ENCODE measurements around the gene EPAS1.

The EPAS1 gene

DNA sequence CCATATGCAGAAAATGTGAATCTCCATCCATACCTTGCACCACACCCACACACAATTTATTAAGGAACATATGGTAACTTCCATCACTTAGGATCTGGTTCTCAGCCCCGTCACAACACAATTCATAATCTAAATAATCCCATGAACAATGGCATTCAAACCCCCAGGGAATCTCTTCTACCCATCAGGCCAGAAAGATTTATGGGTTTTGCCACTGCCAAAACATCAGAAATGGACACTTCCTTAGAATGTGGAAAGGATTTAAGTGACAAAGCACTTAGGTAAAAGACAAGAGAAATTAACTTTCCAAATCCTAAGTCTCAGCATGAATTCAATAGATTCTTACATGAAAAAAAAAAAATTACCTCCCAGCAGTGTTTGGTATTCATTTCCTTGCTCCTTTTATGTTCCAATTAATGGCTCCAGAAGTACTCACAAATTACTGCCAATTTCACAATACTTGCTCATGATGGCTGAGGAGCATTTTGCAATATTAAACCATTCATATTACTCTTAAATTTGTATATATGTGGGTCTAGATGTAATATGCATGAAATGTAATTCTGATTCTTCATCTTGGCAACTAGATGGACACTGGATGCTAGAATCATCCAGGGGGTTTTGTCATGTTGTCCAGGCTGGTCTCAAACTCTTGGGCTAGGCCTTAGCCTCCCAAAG lies 125.6 kb downstream of the EPAS1 start:
- Histone ChIP-seq H3K27me3 (ENCODE audit: insufficient read depth, insufficient read length) (no peaks in the 10 kb centered on the region), H3K36me3 (ENCODE audit: insufficient read depth, insufficient read length, low read length) (no peaks in the 10 kb centered on the region), H3K4me1 (ENCODE audit: insufficient read depth, insufficient read length) (no peaks in the 10 kb centered on the region), H3K4me3 (ENCODE audit: insufficient read length, low read depth) (no peak overlapping the region), H3K9me3 (ENCODE audit: insufficient read depth, low read length) (peaks cover 15% of the 10 kb centered on the region; the same call in 1 of the 2 replicates), H3K9ac (ENCODE audit: insufficient read length, low read depth) (no peak overlapping the region)
- no peak for TF ChIP-seq ZNF274 (IDR thresholded peaks at IDR 0.05; ENCODE audit: low read depth, low read length)
- TF ChIP-seq YY1 (IDR thresholded peaks at IDR 0.05; ENCODE audit: insufficient read depth, insufficient read length): no peak
- no peak for TF ChIP-seq SUZ12 (IDR thresholded peaks at IDR 0.05; ENCODE audit: extremely low read depth, insufficient read depth, insufficient read length)
- no peak for DNase-seq (ENCODE audit: low read depth, low spot score)

DNA sequence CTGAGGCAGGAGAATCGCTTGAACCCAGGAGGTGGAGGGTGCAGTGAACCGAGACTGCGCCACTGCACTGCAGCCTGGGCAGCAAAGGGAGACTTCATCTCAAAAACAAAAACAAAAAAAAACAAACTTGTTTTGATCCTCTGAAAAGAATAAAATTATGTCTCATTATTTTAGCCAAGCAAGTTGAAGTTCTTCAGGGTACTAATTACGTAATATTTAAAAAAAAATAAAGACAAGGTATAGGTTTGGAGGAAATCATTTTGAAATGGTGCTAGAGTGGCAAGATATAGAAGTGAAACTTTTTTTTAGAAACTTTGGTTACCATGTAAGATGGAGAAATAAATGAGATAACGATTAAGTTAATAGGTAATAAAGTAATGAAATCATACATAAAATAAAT lies 127.7 kb downstream of the EPAS1 start:
- DNase-seq (ENCODE audit: low read depth, low spot score): no peak
- TF ChIP-seq YY1 (IDR thresholded peaks at IDR 0.05; ENCODE audit: insufficient read depth, insufficient read length) (no peak), ZNF274 (IDR thresholded peaks at IDR 0.05; ENCODE audit: low read depth, low read length) (no peak)
- Histone ChIP-seq H3K9ac (ENCODE audit: insufficient read length, low read depth) (no peak overlapping the region), H3K36me3 (ENCODE audit: insufficient read depth, insufficient read length, low read length) (no peaks in the 10 kb centered on the region), H3K4me3 (ENCODE audit: insufficient read length, low read depth) (no peak overlapping the region), H3K9me3 (ENCODE audit: insufficient read depth, low read length) (no peaks in the 10 kb centered on the region), H3K27me3 (ENCODE audit: insufficient read depth, insufficient read length) (no peaks in the 10 kb centered on the region), H3K4me1 (ENCODE audit: insufficient read depth, insufficient read length) (no peaks in the 10 kb centered on the region)

GRCh38 chr2:46428911-46429436 lies 131.8 kb downstream of the EPAS1 start:
- Histone ChIP-seq H3K36me3 (ENCODE audit: insufficient read depth, insufficient read length, low read length) (no peaks in the 10 kb centered on the region), H3K4me1 (ENCODE audit: insufficient read depth, insufficient read length) (no peaks in the 10 kb centered on the region), H3K4me3 (ENCODE audit: insufficient read length, low read depth) (no peak overlapping the region), H3K9me3 (ENCODE audit: insufficient read depth, low read length) (no peaks in the 10 kb centered on the region), H3K9ac (ENCODE audit: insufficient read length, low read depth) (no peak overlapping the region), H3K27me3 (ENCODE audit: insufficient read depth, insufficient read length) (no peaks in the 10 kb centered on the region)
- TF ChIP-seq SUZ12 (IDR thresholded peaks at IDR 0.05; ENCODE audit: extremely low read depth, insufficient read depth, insufficient read length) (no peak), ZNF274 (IDR thresholded peaks at IDR 0.05; ENCODE audit: low read depth, low read length) (no peak)
- no peak for DNase-seq (ENCODE audit: low read depth, low spot score)

DNA sequence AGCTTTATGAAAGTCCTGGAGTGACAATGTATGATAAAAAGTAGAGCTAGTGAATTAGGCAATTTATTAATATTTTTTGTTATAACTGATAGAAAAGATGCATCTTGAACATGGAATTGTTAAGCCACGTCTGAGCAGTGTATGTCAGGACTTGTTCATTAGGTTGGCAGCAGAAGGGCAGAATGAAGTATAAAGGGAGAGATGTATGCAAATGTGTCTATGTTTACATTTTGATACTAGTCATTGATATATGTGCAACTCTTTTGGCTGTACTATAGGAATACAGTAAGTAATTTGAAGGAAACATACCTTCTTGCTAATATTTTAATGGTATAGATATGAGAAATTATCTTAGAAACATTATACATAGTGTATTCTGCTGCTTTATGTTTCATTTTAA lies 133.2 kb downstream of the EPAS1 start:
- H3K36me3 ChIP-seq (ENCODE audit: insufficient read depth, insufficient read length, low read length): no peaks in the 10 kb centered on the region
- H3K4me3 ChIP-seq (ENCODE audit: insufficient read length, low read depth): no peak overlapping the region
- no peaks in the 10 kb centered on the region for H3K27me3 ChIP-seq (ENCODE audit: insufficient read depth, insufficient read length)
- no peak for DNase-seq (ENCODE audit: low read depth, low spot score)
- H3K4me1 ChIP-seq (ENCODE audit: insufficient read depth, insufficient read length): peaks cover 3% of the 10 kb centered on the region
- H3K9ac ChIP-seq (ENCODE audit: insufficient read length, low read depth): no peak overlapping the region
- TF ChIP-seq ZNF274 (IDR thresholded peaks at IDR 0.05; ENCODE audit: low read depth, low read length) (no peak), YY1 (IDR thresholded peaks at IDR 0.05; ENCODE audit: insufficient read depth, insufficient read length) (no peak), SUZ12 (IDR thresholded peaks at IDR 0.05; ENCODE audit: extremely low read depth, insufficient read depth, insufficient read length) (no peak)
- no peaks in the 10 kb centered on the region for H3K9me3 ChIP-seq (ENCODE audit: insufficient read depth, low read length)

DNA sequence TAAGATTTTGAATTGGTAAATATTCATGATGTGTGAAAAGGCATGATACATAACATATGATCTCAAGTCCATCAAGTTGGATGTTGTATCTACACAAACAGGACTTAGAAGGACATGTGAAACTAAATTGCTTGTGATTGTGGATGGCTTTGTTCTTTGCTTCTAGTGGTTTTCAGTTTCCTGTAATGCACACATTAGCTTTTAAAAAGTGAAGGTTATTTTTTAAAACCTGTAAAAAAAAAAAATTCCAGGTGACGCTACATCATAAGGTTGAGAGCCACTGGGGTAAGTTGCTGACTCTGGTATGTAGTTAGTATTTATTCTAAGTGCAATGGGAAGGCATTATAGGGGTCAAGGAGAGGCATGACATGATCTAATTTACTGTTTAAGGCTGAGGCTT lies 133.8 kb downstream of the EPAS1 start:
- Histone ChIP-seq H3K36me3 (ENCODE audit: insufficient read depth, insufficient read length, low read length) (no peaks in the 10 kb centered on the region), H3K4me1 (ENCODE audit: insufficient read depth, insufficient read length) (peaks cover 3% of the 10 kb centered on the region), H3K9me3 (ENCODE audit: insufficient read depth, low read length) (no peaks in the 10 kb centered on the region), H3K4me3 (ENCODE audit: insufficient read length, low read depth) (no peak overlapping the region), H3K9ac (ENCODE audit: insufficient read length, low read depth) (no peak overlapping the region), H3K27me3 (ENCODE audit: insufficient read depth, insufficient read length) (no peaks in the 10 kb centered on the region)
- TF ChIP-seq YY1 (IDR thresholded peaks at IDR 0.05; ENCODE audit: insufficient read depth, insufficient read length) (no peak), SUZ12 (IDR thresholded peaks at IDR 0.05; ENCODE audit: extremely low read depth, insufficient read depth, insufficient read length) (no peak), ZNF274 (IDR thresholded peaks at IDR 0.05; ENCODE audit: low read depth, low read length) (no peak)
- no peak for DNase-seq (ENCODE audit: low read depth, low spot score)

- no peaks in the 10 kb centered on the region for H3K9me3 ChIP-seq (ENCODE audit: insufficient read depth, low read length)
- no peak for DNase-seq (ENCODE audit: low read depth, low spot score)
- H3K9ac ChIP-seq (ENCODE audit: insufficient read length, low read depth): no peak overlapping the region
- TF ChIP-seq ZNF274 (IDR thresholded peaks at IDR 0.05; ENCODE audit: low read depth, low read length): no peak
- no peak for TF ChIP-seq YY1 (IDR thresholded peaks at IDR 0.05; ENCODE audit: insufficient read depth, insufficient read length)
- TF ChIP-seq SUZ12 (IDR thresholded peaks at IDR 0.05; ENCODE audit: extremely low read depth, insufficient read depth, insufficient read length): no peak
- no peaks in the 10 kb centered on the region for H3K27me3 ChIP-seq (ENCODE audit: insufficient read depth, insufficient read length)
- no peaks in the 10 kb centered on the region for H3K36me3 ChIP-seq (ENCODE audit: insufficient read depth, insufficient read length, low read length)
- H3K4me1 ChIP-seq (ENCODE audit: insufficient read depth, insufficient read length): peaks cover 3% of the 10 kb centered on the region
- H3K4me3 ChIP-seq (ENCODE audit: insufficient read length, low read depth): no peak overlapping the region
Observed at GRCh38 chr2:46431481-46432235, 134.5 kb downstream of the EPAS1 start.

DNA sequence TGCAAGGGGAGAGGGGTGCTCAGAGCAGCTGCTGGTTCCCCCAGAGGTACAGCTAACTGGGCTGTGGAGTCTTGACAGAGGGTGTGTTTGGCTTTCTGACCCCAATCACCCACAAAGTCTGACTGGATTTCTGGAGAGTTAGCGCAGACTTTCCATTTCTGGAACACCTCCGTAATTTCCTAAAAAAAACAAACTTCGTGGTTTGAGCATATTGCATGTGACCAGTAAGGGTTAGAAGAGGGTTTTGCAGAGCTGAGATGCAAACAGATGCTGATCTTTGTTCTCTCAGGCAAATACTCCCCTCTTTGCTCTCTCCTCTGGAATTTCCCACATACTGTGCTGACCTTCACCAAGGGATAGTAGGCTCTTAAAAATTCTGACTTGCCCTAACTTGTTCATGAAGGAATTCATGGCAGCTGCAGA lies 137.7 kb downstream of the EPAS1 start:
- H3K9ac ChIP-seq (ENCODE audit: insufficient read length, low read depth): no peak overlapping the region
- H3K4me1 ChIP-seq (ENCODE audit: insufficient read depth, insufficient read length): peaks cover 3% of the 10 kb centered on the region
- TF ChIP-seq YY1 (IDR thresholded peaks at IDR 0.05; ENCODE audit: insufficient read depth, insufficient read length): no peak
- no peak for TF ChIP-seq SUZ12 (IDR thresholded peaks at IDR 0.05; ENCODE audit: extremely low read depth, insufficient read depth, insufficient read length)
- TF ChIP-seq ZNF274 (IDR thresholded peaks at IDR 0.05; ENCODE audit: low read depth, low read length): no peak
- H3K36me3 ChIP-seq (ENCODE audit: insufficient read depth, insufficient read length, low read length): no peaks in the 10 kb centered on the region
- no peaks in the 10 kb centered on the region for H3K9me3 ChIP-seq (ENCODE audit: insufficient read depth, low read length)
- H3K27me3 ChIP-seq (ENCODE audit: insufficient read depth, insufficient read length): no peaks in the 10 kb centered on the region
- H3K4me3 ChIP-seq (ENCODE audit: insufficient read length, low read depth): no peak overlapping the region
- peak; percentile 36 for DNase-seq (ENCODE audit: low read depth, low spot score)
